Measurements from ENCODE around the gene ANKS1B. TPM values are rescaled to one million over a fixed set of nuclear protein-coding genes. Genes with fewer than 3 reads are reported as not detected.

Gene ANKS1B
- total RNA-seq, 1 experiment from 2014 or later: 5.8 TPM

GRCh38 chr12:99544457-99544856, 440.3 kb downstream of the ANKS1B start:
- no peaks in the 10 kb centered on the region for H3K27me3 Mint-ChIP-seq (ENCODE audit: low read depth)
- 0 out of 2 replicates have a peak overlapping the region, but pooled peaks have one; percentile 18 for H3K27ac Mint-ChIP-seq
- peaks cover 19% of the 10 kb centered on the region for H3K4me1 Mint-ChIP-seq
- CTCF ChIA-PET: no interaction called here
- ATAC-seq (peak; percentile 65; the same call in 1 of the 2 replicates), DNase-seq (ENCODE audit: low spot score) (no peak)
- H3K36me3 Mint-ChIP-seq: no peaks in the 10 kb centered on the region
- POLR2A ChIA-PET: no interaction called here
- no peak overlapping the region for H3K4me3 Mint-ChIP-seq
- H3K9me3 Mint-ChIP-seq: no peaks in the 10 kb centered on the region
- TF ChIP-seq RORB (CRISPR knock-in tag; IDR thresholded peaks at IDR 0.05) (no peak), TEAD4 (CRISPR knock-in tag; IDR thresholded peaks at IDR 0.05) (no peak), ESRRA (CRISPR knock-in tag; IDR thresholded peaks at IDR 0.05; ENCODE audit: borderline replicate concordance) (no peak), TCF7 (CRISPR knock-in tag; IDR thresholded peaks at IDR 0.05; ENCODE audit: low read depth) (no peak), E2F5 (CRISPR knock-in tag; IDR thresholded peaks at IDR 0.05) (no peak), HMGA2 (CRISPR knock-in tag; IDR thresholded peaks at IDR 0.05) (no peak), GRHL2 (CRISPR knock-in tag; IDR thresholded peaks at IDR 0.05; ENCODE audit: insufficient replicate concordance, severe bottlenecking) (no peak), USF1 (CRISPR knock-in tag; IDR thresholded peaks at IDR 0.05) (no peak), NFATC4 (CRISPR knock-in tag; IDR thresholded peaks at IDR 0.05) (no peak), ZNF416 (CRISPR knock-in tag; IDR thresholded peaks at IDR 0.05) (no peak)

GRCh38 chr12:99529966-99530365, 454.8 kb downstream of the ANKS1B start:
- Mint-ChIP-seq H3K27me3 (ENCODE audit: low read depth) (no peaks in the 10 kb centered on the region), H3K9me3 (peaks cover 4% of the 10 kb centered on the region), H3K4me3 (no peak overlapping the region), H3K4me1 (peaks cover 9% of the 10 kb centered on the region), H3K27ac (no peak overlapping the region), H3K36me3 (no peaks in the 10 kb centered on the region)
- ChIA-PET POLR2A (no interaction called here), CTCF (interaction anchor here (1.2 kb wide), 1 partner anchor 90 kb away, joined by 3 read pairs; no protein-coding TSS in a partner anchor)
- no peak for DNase-seq (ENCODE audit: low spot score)
- ATAC-seq: no peak
- TF ChIP-seq ZNF423 (CRISPR knock-in tag; IDR thresholded peaks at IDR 0.05) (no peak), MAX (CRISPR knock-in tag; IDR thresholded peaks at IDR 0.05) (no peak), ATF2 (CRISPR knock-in tag; IDR thresholded peaks at IDR 0.05; ENCODE audit: borderline replicate concordance, low read depth) (no peak), CTCF (IDR thresholded peaks at IDR 0.05) (no peak), NFE2L1 (CRISPR knock-in tag; IDR thresholded peaks at IDR 0.05) (no peak), ARID4B (CRISPR knock-in tag; IDR thresholded peaks at IDR 0.05; ENCODE audit: borderline replicate concordance) (no peak), ZSCAN18 (CRISPR knock-in tag; IDR thresholded peaks at IDR 0.05) (no peak), NR1H2 (CRISPR knock-in tag; IDR thresholded peaks at IDR 0.05) (no peak), ATF1 (CRISPR knock-in tag; IDR thresholded peaks at IDR 0.05) (no peak), MLX (CRISPR knock-in tag; IDR thresholded peaks at IDR 0.05) (no peak), STAT6 (CRISPR knock-in tag; conservative IDR thresholded peaks at IDR 0.05; ENCODE audit: low read depth) (no peak)
